Hindlimb muscle (tissue), 1 donor: ENCODE results near the gene PCDHGA10. TPM values are rescaled to one million over a fixed set of nuclear protein-coding genes. Genes with fewer than 3 reads are reported as not detected.
"Not testable (repeated sequence)": the region's sequence is repeated elsewhere in the genome, so short reads cannot be mapped to it uniquely, and the experiment has no call there.

Experiments
- DNase-seq: peaks from one replicate; pipeline ENCODE4 v3.0.0-alpha.2; 2013
- polyA plus RNA-seq: library from polyadenylated mRNA; unstranded; fragments of 120-200 nt; gene quantifications from one replicate; pipeline ENCODE4 v1.2.1, GENCODE V29; 2013; ENCODE audit not compliant: insufficient read length

PCDHGA10 gene
- 1.6 TPM for polyA plus RNA-seq

- DNase-seq: peak; percentile 22
Measured at GRCh38 chr5:141412854-141413539, at the start of gene PCDHGA10. Gene PCDHGA10, plus strand, starts transcription at chr5:141412987. Its CDS starts 189 bp downstream, at chr5:141413176.

DNA sequence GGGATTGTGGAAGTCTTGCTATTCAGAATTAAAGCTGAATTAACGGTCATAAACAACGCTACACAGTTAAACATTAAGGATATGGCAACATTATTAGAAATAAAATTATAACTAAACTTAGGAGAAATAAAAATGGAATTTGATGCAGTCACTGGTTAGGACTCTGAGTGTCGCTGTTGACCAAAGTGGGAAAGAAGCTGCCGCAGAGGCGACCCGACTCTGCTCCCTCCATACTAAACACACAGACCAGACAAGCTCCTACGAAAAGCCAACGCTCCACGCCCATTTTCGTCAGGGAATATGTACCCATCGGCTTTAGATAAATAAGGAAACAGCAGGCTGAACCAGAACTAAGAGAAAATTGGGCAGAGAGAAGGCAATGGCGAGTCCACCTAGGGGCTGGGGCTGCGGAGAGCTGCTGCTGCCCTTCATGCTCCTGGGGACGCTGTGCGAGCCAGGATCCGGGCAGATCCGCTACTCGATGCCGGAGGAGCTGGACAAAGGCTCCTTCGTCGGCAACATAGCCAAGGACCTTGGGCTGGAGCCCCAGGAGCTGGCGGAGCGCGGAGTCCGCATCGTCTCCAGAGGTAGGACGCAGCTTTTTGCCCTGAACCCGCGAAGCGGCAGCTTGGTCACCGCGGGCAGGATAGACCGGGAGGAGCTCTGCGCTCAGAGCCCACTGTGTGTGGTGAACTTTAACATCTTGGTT lies 48.7 kb upstream of the PCDHGA10 start, which contains the start of gene PCDHGA5:
TSS of gene PCDHGA5 (plus strand) at position 211 of the 709 bp plus-strand sequence. CDS start at position 380, 169 bp downstream.
- no peak for DNase-seq

DNA sequence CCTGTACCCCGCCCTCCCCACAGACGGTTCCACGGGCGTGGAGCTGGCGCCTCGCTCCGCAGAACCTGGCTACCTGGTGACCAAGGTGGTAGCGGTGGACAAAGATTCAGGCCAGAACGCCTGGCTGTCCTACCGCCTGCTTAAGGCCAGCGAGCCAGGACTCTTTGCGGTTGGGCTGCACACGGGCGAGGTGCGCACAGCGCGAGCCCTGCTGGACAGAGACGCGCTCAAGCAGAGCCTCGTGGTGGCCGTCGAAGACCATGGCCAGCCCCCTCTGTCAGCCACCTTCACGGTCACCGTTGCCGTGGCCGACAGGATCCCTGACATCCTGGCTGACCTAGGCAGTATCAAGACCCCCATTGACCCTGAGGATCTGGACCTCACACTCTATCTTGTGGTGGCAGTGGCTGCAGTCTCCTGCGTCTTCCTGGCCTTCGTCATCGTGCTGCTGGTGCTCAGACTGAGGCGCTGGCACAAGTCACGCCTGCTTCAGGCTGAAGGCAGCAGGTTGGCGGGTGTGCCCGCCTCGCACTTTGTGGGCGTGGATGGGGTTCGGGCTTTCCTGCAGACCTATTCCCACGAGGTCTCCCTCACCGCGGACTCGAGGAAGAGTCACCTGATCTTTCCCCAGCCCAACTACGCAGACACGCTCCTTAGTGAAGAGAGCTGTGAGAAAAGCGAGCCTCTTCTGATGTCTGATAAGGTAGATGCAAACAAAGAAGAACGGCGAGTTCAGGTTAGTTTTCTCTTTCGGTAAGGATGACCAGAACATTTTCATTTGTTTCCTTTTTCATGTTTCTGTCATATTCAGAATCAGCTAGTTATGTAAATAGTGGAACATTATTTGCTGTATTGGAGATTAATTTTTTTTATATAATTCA lies 46.5 kb upstream of the PCDHGA10 start:
- no peak for DNase-seq

DNA sequence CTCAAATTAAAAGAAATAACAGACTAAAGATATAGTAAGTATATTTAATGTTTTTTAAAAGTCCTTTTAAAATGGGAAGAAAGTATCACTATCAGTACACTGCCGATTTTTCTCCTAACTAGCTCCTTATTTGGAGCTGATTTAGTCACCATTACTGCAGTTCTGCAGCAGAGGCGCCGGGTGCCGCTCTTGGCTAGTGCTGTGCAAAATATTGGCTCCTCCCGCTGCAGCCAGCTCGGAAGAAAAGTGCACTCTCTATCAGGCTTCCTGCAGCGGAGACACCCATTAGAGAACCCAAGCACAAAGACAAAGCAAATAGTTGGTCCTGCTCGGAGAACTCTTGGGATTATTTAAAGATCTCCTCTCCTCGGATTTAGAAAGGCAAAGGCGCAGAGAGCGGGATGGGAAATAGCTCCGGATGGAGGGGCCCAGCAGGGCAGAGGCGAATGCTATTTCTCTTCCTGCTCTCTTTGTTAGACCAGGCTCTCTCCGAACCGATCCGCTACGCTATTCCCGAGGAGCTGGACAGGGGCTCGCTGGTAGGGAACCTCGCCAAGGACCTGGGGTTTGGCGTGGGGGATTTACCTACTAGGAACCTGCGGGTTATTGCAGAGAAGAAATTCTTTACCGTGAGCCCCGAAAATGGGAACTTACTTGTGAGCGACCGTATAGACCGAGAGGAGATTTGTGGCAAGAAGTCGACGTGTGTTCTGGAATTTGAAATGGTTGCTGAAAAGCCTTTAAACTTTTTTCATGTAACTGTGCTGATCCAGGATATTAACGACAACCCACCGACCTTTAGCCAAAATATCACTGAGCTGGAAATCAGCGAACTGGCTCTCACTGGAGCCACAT lies 42.6 kb upstream of the PCDHGA10 start, which contains the start of gene PCDHGB3:
TSS of gene PCDHGB3 (plus strand) at position 249 of the 855 bp plus-strand sequence. CDS start at position 402, 153 bp downstream.
- no peak for DNase-seq

GRCh38 chr5:141371572-141372475 lies 41.0 kb upstream of the PCDHGA10 start:
- no peak for DNase-seq

GRCh38 chr5:141373673-141374317 lies 39.0 kb upstream of the PCDHGA10 start, which contains the start of gene PCDHGA6:
Gene PCDHGA6, plus strand, starts transcription at chr5:141373891. Its CDS starts 193 bp downstream, at chr5:141374084.
- no peak for DNase-seq

- DNase-seq: no peak
Measured at GRCh38 chr5:141374627-141375026, 38.2 kb upstream of the PCDHGA10 start.

DNA sequence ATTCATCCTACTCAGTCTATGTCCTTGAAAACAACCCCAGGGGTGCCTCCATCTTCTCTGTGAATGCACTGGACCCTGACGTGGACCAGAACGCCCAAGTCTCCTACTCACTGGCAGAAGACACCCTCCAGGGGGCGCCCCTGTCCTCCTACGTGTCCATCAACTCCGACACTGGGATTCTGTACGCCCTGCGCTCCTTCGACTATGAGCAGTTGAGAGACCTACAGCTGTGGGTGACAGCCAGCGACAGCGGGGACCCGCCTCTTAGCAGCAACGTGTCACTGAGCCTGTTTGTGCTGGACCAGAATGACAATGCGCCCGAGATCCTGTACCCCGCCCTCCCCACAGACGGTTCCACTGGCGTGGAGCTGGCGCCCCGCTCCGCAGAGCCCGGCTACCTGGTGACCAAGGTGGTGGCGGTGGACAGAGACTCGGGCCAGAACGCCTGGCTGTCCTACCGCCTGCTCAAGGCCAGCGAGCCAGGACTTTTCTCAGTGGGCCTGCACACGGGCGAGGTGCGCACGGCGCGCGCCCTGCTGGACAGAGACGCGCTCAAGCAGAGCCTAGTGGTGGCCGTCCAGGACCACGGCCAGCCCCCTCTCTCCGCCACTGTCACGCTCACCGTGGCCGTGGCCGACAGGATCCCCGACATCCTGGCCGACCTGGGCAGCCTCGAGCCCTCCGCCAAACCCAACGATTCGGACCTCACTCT lies 37.2 kb upstream of the PCDHGA10 start:
- not testable (repeated sequence) for DNase-seq

DNA sequence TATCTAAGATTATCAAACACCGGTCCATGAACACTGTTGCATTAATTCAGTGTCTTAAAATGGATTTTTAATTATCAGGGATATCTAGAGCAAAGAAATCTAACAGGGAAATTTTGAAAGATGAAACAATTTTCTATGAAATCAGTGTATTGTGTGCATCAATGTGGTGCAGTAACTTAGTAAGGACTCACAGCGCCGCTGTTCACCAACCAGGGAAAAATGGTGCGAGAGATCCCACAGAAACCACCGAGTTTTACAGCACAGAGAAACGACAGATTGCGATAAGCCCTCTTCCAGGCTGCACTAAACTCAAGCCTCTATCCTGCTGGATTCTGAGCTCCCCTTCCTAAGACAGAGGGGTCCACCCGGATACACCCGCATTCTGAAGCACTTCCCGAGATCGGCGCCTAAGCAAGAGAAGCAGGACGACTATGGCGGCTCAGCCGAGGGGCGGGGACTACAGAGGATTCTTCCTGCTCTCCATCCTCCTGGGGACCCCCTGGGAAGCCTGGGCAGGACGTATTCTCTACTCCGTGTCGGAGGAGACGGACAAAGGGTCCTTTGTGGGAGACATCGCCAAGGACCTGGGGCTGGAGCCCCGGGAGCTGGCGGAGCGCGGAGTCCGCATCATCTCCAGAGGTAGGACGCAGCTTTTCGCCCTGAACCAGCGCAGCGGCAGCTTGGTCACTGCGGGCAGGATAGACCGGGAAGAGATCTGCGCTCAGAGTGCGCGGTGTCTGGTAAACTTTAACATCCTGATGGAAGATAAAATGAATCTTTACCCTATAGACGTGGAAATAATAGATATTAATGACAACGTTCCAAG lies 30.1 kb upstream of the PCDHGA10 start, which contains the start of gene PCDHGA7:
TSS of gene PCDHGA7 (plus strand) at position 274 of the 826 bp plus-strand sequence. CDS start at position 432, 158 bp downstream.
- DNase-seq: no peak

DNA sequence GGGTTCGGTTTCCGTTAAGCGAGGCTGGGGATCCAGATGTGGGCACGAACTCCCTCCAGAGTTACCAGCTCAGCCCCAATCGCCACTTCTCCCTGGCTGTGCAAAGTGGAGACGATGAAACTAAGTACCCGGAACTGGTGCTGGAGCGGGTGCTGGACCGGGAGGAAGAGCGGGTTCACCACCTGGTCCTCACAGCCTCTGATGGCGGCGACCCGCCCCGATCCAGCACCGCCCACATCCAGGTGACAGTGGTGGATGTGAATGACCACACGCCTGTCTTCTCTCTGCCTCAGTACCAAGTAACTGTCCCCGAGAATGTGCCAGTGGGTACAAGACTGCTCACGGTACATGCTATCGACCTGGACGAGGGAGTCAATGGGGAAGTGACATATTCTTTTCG lies 29.4 kb upstream of the PCDHGA10 start:
- DNase-seq: no peak

- DNase-seq: no peak
Measured at GRCh38 chr5:141384471-141385267, 28.1 kb upstream of the PCDHGA10 start.

GRCh38 chr5:141387557-141388311 lies 25.1 kb upstream of the PCDHGA10 start, which contains the start of gene PCDHGB4:
Gene PCDHGB4, plus strand, starts transcription at chr5:141387698. Its CDS starts 187 bp downstream, at chr5:141387885.
- DNase-seq: not testable (repeated sequence)

- no peak for DNase-seq
Measured at GRCh38 chr5:141388661-141389060, 24.1 kb upstream of the PCDHGA10 start.

- no peak for DNase-seq
Measured at GRCh38 chr5:141389153-141390042, 23.4 kb upstream of the PCDHGA10 start.
